Thoracic aorta (tissue), 2 donors: ENCODE results near the gene HDAC9. TPM values are rescaled to one million over a fixed set of nuclear protein-coding genes. Genes with fewer than 3 reads are reported as not detected.

ENCODE experiments used
- ATAC-seq: fragments of 150-250 bp; one replicate; pipeline ENCODE4 v1.8.0; 2017; ENCODE audit warnings: low read depth; ENCODE audit not compliant: insufficient number of reproducible peaks, low FRiP score
- DNase-seq: peaks from one replicate; pipeline ENCODE4 v3.0.0-alpha.2; 2020; ENCODE audit warnings: low spot score
- H3K27ac ChIP-seq, 2 donors: fragments of 200-600 bp; sonication (generic); 1 replicate in 1 of 2; 2 replicates in 1 of 2; pipeline ENCODE4 v1.5.1; 2016; ENCODE audit warnings: mild to moderate bottlenecking in 2 of 2, moderate library complexity in 2 of 2
- H3K27me3 ChIP-seq: fragments of 200-600 bp; sonication (generic); replicated peaks from 2 replicates; pipeline ENCODE4 v1.6.0; 2016; ENCODE audit warnings: mild to moderate bottlenecking; ENCODE audit not compliant: insufficient read depth
- H3K36me3 ChIP-seq: fragments of 200-600 bp; sonication (generic); one replicate; pipeline ENCODE4 v1.5.1; 2016
- H3K4me1 ChIP-seq, 2 donors: fragments of 200-600 bp; sonication (generic); 1 replicate in 1 of 2; 2 replicates in 1 of 2; pipeline versions ENCODE4 v1.5.1 to v1.6.0; 2016; ENCODE audit warnings: low read depth in 2 of 2, mild to moderate bottlenecking in 1 of 2; ENCODE audit not compliant: control insufficient read depth in 1 of 2
- H3K4me3 ChIP-seq: fragments of 200-600 bp; sonication (generic); 2 replicates; pipeline ENCODE4 v1.5.1; 2016; ENCODE audit warnings: mild to moderate bottlenecking
- H3K9me3 ChIP-seq: fragments of 200-600 bp; sonication (generic); 2 replicates; pipeline ENCODE4 v1.5.1; 2016
- total RNA-seq, 2 donors: library from RNA; depleted of rRNA; stranded (reverse); fragments of >200 nt; gene quantifications; one replicate each; pipeline versions ENCODE4 v1.1.0 to v1.2.3, GENCODE V29; 2016
- TF ChIP-seq, protein P1 (sequence below): fragments of 200-600 bp; sonication (generic); IDR thresholded peaks from one replicate; pipeline ENCODE4 v1.5.1; 2019; ENCODE audit warnings: antibody characterized with exemption

HDAC9 gene
- total RNA-seq, 2 donors from 2014 or later, result 64.1 to 81.6 TPM

DNA sequence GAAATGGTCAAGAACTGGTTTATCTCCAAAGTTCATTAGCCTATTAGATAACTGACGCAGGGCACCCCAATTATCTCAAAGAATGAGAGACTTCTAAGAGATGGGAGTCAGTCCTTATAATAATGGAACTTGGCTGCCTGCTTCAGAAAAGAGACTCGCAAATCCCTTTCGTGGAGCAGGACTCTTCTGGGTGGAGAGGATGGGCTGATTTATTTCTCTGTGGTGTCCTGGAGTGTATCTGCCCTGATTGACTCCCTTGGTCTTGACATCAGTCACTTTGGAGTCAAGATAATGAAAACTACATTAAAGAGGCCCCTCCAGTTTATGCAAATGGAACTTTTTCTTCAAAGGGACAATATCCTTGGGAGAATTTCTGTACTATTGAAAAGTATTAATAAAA lies 198.9 kb downstream of the HDAC9 start:
- no peak overlapping the region for H3K27ac ChIP-seq
- DNase-seq, result no peak
- no peaks in the 10 kb centered on the region for H3K27me3 ChIP-seq
- ATAC-seq, result no peak
- TF ChIP-seq, protein P1, sequence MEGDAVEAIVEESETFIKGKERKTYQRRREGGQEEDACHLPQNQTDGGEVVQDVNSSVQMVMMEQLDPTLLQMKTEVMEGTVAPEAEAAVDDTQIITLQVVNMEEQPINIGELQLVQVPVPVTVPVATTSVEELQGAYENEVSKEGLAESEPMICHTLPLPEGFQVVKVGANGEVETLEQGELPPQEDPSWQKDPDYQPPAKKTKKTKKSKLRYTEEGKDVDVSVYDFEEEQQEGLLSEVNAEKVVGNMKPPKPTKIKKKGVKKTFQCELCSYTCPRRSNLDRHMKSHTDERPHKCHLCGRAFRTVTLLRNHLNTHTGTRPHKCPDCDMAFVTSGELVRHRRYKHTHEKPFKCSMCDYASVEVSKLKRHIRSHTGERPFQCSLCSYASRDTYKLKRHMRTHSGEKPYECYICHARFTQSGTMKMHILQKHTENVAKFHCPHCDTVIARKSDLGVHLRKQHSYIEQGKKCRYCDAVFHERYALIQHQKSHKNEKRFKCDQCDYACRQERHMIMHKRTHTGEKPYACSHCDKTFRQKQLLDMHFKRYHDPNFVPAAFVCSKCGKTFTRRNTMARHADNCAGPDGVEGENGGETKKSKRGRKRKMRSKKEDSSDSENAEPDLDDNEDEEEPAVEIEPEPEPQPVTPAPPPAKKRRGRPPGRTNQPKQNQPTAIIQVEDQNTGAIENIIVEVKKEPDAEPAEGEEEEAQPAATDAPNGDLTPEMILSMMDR, result no peak
- H3K4me1 ChIP-seq, result peaks cover 6 to 11% of the 10 kb centered on the region in 2 donors
- no peak overlapping the region for H3K4me3 ChIP-seq
- no peaks in the 10 kb centered on the region for H3K36me3 ChIP-seq
- no peaks in the 10 kb centered on the region for H3K9me3 ChIP-seq

DNA sequence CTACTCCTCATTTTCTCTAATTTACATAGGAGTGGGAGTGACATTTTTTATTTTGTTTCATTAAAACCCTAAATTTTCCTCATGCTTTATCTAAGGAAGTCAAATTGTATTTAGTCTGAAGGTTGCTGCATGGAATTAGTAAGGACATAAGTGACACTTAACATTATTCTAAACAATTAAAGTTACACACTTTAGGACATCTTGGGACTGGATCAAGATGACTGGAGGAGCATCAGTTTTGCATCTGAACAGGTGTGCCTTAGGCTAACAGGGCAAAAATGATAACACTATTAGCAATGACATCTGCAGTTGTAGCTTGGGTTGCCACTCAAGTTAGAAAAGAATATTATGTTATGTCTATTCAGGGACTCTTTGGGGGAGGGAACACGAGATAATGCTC lies 199.4 kb downstream of the HDAC9 start:
- H3K4me3 ChIP-seq, result no peak overlapping the region
- H3K4me1 ChIP-seq, result peaks cover 6 to 11% of the 10 kb centered on the region in 2 donors
- no peak for ATAC-seq
- DNase-seq, result no peak
- no peak overlapping the region for H3K27ac ChIP-seq
- TF ChIP-seq, protein P1, result no peak
- no peaks in the 10 kb centered on the region for H3K27me3 ChIP-seq
- no peaks in the 10 kb centered on the region for H3K36me3 ChIP-seq
- no peaks in the 10 kb centered on the region for H3K9me3 ChIP-seq

DNA sequence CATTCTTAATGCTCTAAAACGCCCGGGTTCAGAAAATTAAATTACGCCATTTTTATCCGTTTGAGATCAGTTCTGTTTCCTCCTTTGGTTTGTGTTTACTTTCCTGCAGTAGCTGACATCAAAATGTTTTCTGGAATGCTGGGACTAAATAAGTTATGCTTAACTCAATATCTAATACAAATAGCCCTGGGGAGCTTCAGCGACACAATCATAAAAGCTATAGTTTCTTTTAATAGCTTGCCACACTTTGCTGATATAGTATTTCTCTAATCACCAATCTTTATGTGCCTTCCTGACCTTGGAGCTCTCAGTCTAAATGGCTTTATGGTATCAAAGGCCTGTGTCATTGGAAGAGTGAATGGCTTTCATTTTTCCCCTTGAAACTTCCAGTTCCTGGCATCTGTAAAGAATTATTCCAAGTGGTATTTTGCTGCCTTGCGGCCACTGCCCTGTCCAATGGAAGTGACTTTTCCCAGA lies 202.7 kb downstream of the HDAC9 start:
- H3K9me3 ChIP-seq, result no peaks in the 10 kb centered on the region
- no peak for DNase-seq
- no peak overlapping the region for H3K27ac ChIP-seq
- TF ChIP-seq, protein P1, result no peak
- no peaks in the 10 kb centered on the region for H3K36me3 ChIP-seq
- no peak overlapping the region for H3K4me3 ChIP-seq
- H3K27me3 ChIP-seq, result no peaks in the 10 kb centered on the region
- no peak for ATAC-seq
- H3K4me1 ChIP-seq, result peaks cover 6 to 8% of the 10 kb centered on the region in 2 donors

DNA sequence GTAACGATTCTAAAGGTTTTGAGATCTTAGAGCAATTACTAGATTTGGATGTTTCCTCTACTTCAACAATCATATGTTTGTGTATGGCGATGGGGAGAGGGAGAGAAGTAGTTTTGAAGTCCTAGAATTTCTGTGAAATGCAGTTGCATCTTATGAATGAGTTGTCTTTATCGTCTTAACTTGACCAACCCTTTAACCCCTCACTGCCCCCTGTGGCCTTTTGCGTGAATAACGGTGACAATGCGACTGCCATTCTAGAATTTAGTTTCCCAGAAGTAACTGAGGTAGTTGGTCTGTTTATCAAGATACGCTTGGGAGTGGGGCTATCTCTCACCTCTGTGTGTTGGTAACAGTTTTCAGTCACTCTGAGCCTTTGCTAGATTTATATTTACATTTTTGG lies 204.6 kb downstream of the HDAC9 start:
- TF ChIP-seq, protein P1, result no peak
- Histone ChIP-seq H3K36me3 (no peaks in the 10 kb centered on the region), H3K4me3 (no peak overlapping the region), H3K27ac (no peak overlapping the region), H3K9me3 (no peaks in the 10 kb centered on the region), H3K4me1 (no peaks in the 10 kb centered on the region), H3K27me3 (no peaks in the 10 kb centered on the region)
- ATAC-seq (no peak), DNase-seq (no peak)

DNA sequence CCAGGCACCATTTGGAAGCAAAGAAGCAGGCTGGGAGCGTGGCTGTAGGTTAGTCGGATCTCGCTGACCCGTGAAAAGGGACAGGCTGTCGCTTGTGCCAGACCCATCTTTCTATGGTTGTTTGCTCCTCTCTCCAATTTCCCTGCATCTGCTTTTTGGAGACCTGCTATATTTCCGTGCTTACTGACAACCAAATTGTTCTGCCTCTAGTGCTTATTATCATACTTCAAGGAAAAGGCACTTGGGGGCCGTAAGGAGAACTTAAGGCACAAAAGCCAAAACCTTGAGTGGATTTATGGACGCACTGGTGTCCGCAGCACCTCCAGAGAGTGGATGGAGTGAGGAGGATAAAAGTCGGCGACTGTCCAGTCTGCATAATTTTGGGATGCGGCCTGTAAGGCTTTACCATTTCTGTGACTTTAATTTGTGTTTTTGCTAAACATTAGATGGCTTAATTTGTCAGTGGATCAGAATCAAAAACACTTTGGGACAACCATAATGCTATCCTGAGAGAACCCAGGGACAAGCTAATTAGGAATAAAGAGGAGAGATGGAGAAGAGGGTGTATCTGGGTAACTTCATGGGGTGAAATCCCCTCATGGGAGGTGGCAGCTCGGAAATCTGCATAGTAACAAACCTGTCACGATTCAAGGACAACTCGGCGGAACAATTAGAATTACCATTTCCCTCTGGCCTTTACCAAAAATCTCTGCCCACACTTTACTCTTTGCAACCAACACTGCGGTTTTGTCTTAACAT lies 206.7 kb downstream of the HDAC9 start:
- no peaks in the 10 kb centered on the region for H3K27me3 ChIP-seq
- no peak overlapping the region for H3K27ac ChIP-seq
- H3K4me3 ChIP-seq, result no peak overlapping the region
- ATAC-seq, result no peak
- no peak for DNase-seq
- no peaks in the 10 kb centered on the region for H3K9me3 ChIP-seq
- no peaks in the 10 kb centered on the region for H3K36me3 ChIP-seq
- TF ChIP-seq, protein P1, result no peak
- H3K4me1 ChIP-seq, result no peaks in the 10 kb centered on the region
